GM18517 (cell line): ENCODE results near the gene KCNA1.
"Not testable (repeated sequence)": the region's sequence is repeated elsewhere in the genome, so short reads cannot be mapped to it uniquely, and the experiment has no call there.

Experiments used
- ATAC-seq: cut with Tn5 transposase; IDR thresholded peaks from one replicate; pipeline ENCODE4 v1.9.1; 2021; ENCODE audit warnings: mild to moderate bottlenecking, moderate library complexity; ENCODE audit not compliant: unreplicated experiment

Gene KCNA1

GRCh38 chr12:4909734-4910501, at the start of gene KCNA1:
TSS of gene KCNA1 (plus strand) at chr12:4909905. CDS start at chr12:4911379, 1,474 bp downstream.
- ATAC-seq: no peak

GRCh38 chr12:4860741-4861140, 49.0 kb upstream of the KCNA1 start:
- no peak for ATAC-seq

GRCh38 chr12:4862809-4863208, 46.9 kb upstream of the KCNA1 start:
- ATAC-seq: no peak

GRCh38 chr12:4864575-4864974, 45.1 kb upstream of the KCNA1 start:
- no peak for ATAC-seq

- ATAC-seq: no peak
These were observed 44.5 kb upstream of the KCNA1 start for GRCh38 chr12:4865246-4865645.

GRCh38 chr12:4866299-4866698, 43.4 kb upstream of the KCNA1 start:
- no peak for ATAC-seq

- ATAC-seq: no peak
These were observed 42.3 kb upstream of the KCNA1 start for GRCh38 chr12:4867384-4867783.

- ATAC-seq: no peak
These were observed 39.3 kb upstream of the KCNA1 start for GRCh38 chr12:4870423-4870822.

GRCh38 chr12:4871514-4871913, 38.2 kb upstream of the KCNA1 start:
- no peak for ATAC-seq

- ATAC-seq: no peak
These were observed 35.8 kb upstream of the KCNA1 start for GRCh38 chr12:4873947-4874346.

- ATAC-seq: no peak
These were observed 35.0 kb upstream of the KCNA1 start for GRCh38 chr12:4874671-4875070.

GRCh38 chr12:4879481-4879880, 30.2 kb upstream of the KCNA1 start:
- not testable (repeated sequence) for ATAC-seq

GRCh38 chr12:4881266-4882064, 28.2 kb upstream of the KCNA1 start:
- ATAC-seq: no peak

- ATAC-seq: no peak
These were observed 17.8 kb upstream of the KCNA1 start for GRCh38 chr12:4891866-4892265.

GRCh38 chr12:4892418-4892817, 17.3 kb upstream of the KCNA1 start:
- ATAC-seq: no peak

- no peak for ATAC-seq
These were observed 15.7 kb upstream of the KCNA1 start for GRCh38 chr12:4894019-4894418.

- no peak for ATAC-seq
These were observed 10.3 kb upstream of the KCNA1 start for GRCh38 chr12:4899364-4899763.

- no peak for ATAC-seq
These were observed 9.4 kb upstream of the KCNA1 start for GRCh38 chr12:4900327-4900726.

- no peak for ATAC-seq
These were observed 4.4 kb upstream of the KCNA1 start for GRCh38 chr12:4905316-4905715.

GRCh38 chr12:4908684-4909409, 858 bp upstream of the KCNA1 start:
- ATAC-seq: no peak

- no peak for ATAC-seq
These were observed 333 bp upstream of the KCNA1 start for GRCh38 chr12:4909410-4909733.
